A673 (cell line): ENCODE results near the gene ZBTB39. TPM values are rescaled to one million over a fixed set of nuclear protein-coding genes. Genes with fewer than 3 reads are reported as not detected.

Source experiments
- BruUV-seq: library from RNA; stranded (reverse); fragments of 400-500 nt; replicated peaks from 2 replicates; lab custom pipeline; 2021; lab: Mats Ljungman, UMichigan
- CTCF ChIA-PET: fragments of 300-600 bp; sonication (Branson Sonifier 250); formaldehyde crosslinking; loops from one replicate; lab custom pipeline; 2022; ENCODE audit warnings: antibody characterized with exemption; lab: Charles Lee
- POLR2A ChIA-PET: fragments of 300-600 bp; sonication (Branson Sonifier 250); formaldehyde crosslinking; loops from one replicate; lab custom pipeline; 2022; ENCODE audit warnings: antibody characterized with exemption; ENCODE audit not compliant: low non-redundant PET; lab: Charles Lee
- DNase-seq: peaks from one replicate; pipeline ENCODE4 v3.0.0-alpha.2; 2015; ENCODE audit warnings: low spot score
- H3K27ac ChIP-seq: fragments of 200-600 bp; sonication (generic); 2 replicates; pipeline ENCODE4 v1.5.1; 2016; ENCODE audit warnings: mixed run types, low read depth, mild to moderate bottlenecking, mixed read lengths, antibody characterized with exemption, low read length; ENCODE audit not compliant: poor library complexity, severe bottlenecking
- H3K27me3 ChIP-seq: fragments of 200-600 bp; sonication (generic); replicated peaks from 2 replicates; pipeline ENCODE4 v1.6.1; 2017; ENCODE audit warnings: mixed run types, low read depth, mild to moderate bottlenecking, mixed read lengths, antibody characterized with exemption, low read length; ENCODE audit not compliant: insufficient read depth, poor library complexity
- H3K36me3 ChIP-seq: fragments of 200-600 bp; sonication (generic); 2 replicates; pipeline ENCODE4 v1.6.1; 2016; ENCODE audit warnings: mixed run types, mild to moderate bottlenecking, mixed read lengths, antibody characterized with exemption, low read length; ENCODE audit not compliant: insufficient read depth, poor library complexity, severe bottlenecking
- H3K4me1 ChIP-seq: fragments of 200-600 bp; sonication (generic); 2 replicates; pipeline ENCODE4 v1.6.1; 2017; ENCODE audit warnings: mixed run types, mild to moderate bottlenecking, mixed read lengths, antibody characterized with exemption, low read length; ENCODE audit not compliant: insufficient read depth, poor library complexity, severe bottlenecking
- H3K4me3 ChIP-seq: fragments of 200-600 bp; sonication (generic); 2 replicates; pipeline ENCODE4 v1.5.1; 2016; ENCODE audit warnings: low read depth, mixed run types, mild to moderate bottlenecking, mixed read lengths, low read length; ENCODE audit not compliant: poor library complexity, severe bottlenecking
- H3K9me3 ChIP-seq: fragments of 200-600 bp; sonication (generic); 2 replicates; pipeline ENCODE4 v1.6.1; 2016; ENCODE audit warnings: mixed run types, low read depth, mild to moderate bottlenecking, mixed read lengths, antibody characterized with exemption, low read length; ENCODE audit not compliant: poor library complexity, severe bottlenecking
- CTCF ChIP-seq: fragments of 300-800, 200-600 bp; sonication (generic); conservative IDR thresholded peaks from 2 replicates; pipeline ENCODE4 v1.5.1; 2017; ENCODE audit warnings: low read depth, mild to moderate bottlenecking, antibody characterized with exemption, low read length, moderate library complexity, mixed read lengths
- EZH2 ChIP-seq: fragments of 200-600 bp; sonication (generic); IDR thresholded peaks from 2 replicates; pipeline ENCODE4 v1.6.1; 2017; ENCODE audit warnings: borderline replicate concordance, low read depth, mild to moderate bottlenecking, mixed read lengths, antibody characterized with exemption, low read length; ENCODE audit not compliant: poor library complexity, severe bottlenecking
- intact Hi-C: fragments of 100-400 bp; cut with micrococcal nuclease; formaldehyde crosslinking; loops from one replicate; pipeline ENCODE4 v1.10.0; 2022; ENCODE audit not compliant: unreplicated experiment
- total RNA-seq: library from RNA; stranded (reverse); gene quantifications from 2 replicates; pipeline ENCODE4 v1.2.3, GENCODE V29; 2021

The ZBTB39 gene
- total RNA-seq, 1 experiment from 2014 or later = 18.2 TPM

- Histone ChIP-seq H3K9me3 (no peaks in the 10 kb centered on the region), H3K36me3 (no peaks in the 10 kb centered on the region), H3K27me3 (no peaks in the 10 kb centered on the region), H3K27ac (no peak overlapping the region), H3K4me1 (no peaks in the 10 kb centered on the region), H3K4me3 (no peak overlapping the region)
- ChIA-PET POLR2A (no interaction called here), CTCF (no interaction called here)
- BruUV-seq = no TSS peak
- no peak for TF ChIP-seq EZH2
- no peak for TF ChIP-seq CTCF
- intact Hi-C loops = no loop called here
- no peak for DNase-seq
Observed at GRCh38 chr12:57039016-57039798, 32.9 kb upstream of the ZBTB39 start.

- no peak overlapping the region for H3K27ac ChIP-seq
- H3K27me3 ChIP-seq = no peaks in the 10 kb centered on the region
- BruUV-seq = no TSS peak
- TF ChIP-seq CTCF (no peak), EZH2 (no peak)
- ChIA-PET CTCF (no interaction called here), POLR2A (no interaction called here)
- H3K36me3 ChIP-seq = no peaks in the 10 kb centered on the region
- H3K4me1 ChIP-seq = no peaks in the 10 kb centered on the region
- DNase-seq = no peak
- H3K9me3 ChIP-seq = no peaks in the 10 kb centered on the region
- H3K4me3 ChIP-seq = no peak overlapping the region
- intact Hi-C loops = no loop called here
Observed at GRCh38 chr12:57037264-57037663, 30.9 kb upstream of the ZBTB39 start.

- intact Hi-C loops = no loop called here
- H3K4me3 ChIP-seq = no peak overlapping the region
- H3K36me3 ChIP-seq = no peaks in the 10 kb centered on the region
- no peak for DNase-seq
- no peaks in the 10 kb centered on the region for H3K9me3 ChIP-seq
- ChIA-PET POLR2A (no interaction called here), CTCF (no interaction called here)
- TF ChIP-seq EZH2 = no peak
- no peak for TF ChIP-seq CTCF
- no peak overlapping the region for H3K27ac ChIP-seq
- H3K4me1 ChIP-seq = peaks cover 5% of the 10 kb centered on the region
- H3K27me3 ChIP-seq = no peaks in the 10 kb centered on the region
- no TSS peak for BruUV-seq
Observed at GRCh38 chr12:57033431-57033830, 27.1 kb upstream of the ZBTB39 start.
